Measurements from ENCODE around the gene FAM83E.
"Not testable (repeated sequence)": the region's sequence is repeated elsewhere in the genome, so short reads cannot be mapped to it uniquely, and the experiment has no call there.

FAM83E gene

DNA sequence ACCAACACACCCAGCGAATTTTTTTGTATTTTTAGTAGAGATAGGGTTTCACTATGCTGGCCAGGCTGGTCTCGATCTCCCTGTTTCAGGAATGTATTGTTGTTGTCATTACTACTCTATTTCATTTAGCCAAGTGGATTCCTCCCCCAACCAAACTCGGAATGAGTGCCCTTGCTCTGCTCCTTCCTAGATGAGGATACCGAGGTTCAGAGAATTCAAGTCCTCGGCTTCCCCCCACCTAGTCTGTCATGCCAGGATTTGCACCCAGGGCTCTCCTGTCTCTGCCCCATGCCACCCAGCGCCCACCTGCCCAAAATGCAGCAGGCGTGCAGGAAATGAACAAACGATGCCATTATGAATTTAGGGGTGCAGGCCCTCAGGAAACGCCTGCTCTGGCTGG is 11.9 kb downstream of the FAM83E start:
- no peak overlapping the region for H3K27ac Mint-ChIP-seq
- no peaks in the 10 kb centered on the region for H3K27me3 Mint-ChIP-seq
- no peaks in the 10 kb centered on the region for H3K4me1 Mint-ChIP-seq
- DNase-seq: no peak
- H3K36me3 Mint-ChIP-seq: no peaks in the 10 kb centered on the region
- H3K9me3 Mint-ChIP-seq: no peaks in the 10 kb centered on the region
- CTCF ChIA-PET: interaction anchor here (0.8 to 1.5 kb wide), 2 partner anchors 14 to 17 kb away, joined by 3 to 4 read pairs; no protein-coding TSS in a partner anchor
- H3K4me3 Mint-ChIP-seq: no peak overlapping the region

DNA sequence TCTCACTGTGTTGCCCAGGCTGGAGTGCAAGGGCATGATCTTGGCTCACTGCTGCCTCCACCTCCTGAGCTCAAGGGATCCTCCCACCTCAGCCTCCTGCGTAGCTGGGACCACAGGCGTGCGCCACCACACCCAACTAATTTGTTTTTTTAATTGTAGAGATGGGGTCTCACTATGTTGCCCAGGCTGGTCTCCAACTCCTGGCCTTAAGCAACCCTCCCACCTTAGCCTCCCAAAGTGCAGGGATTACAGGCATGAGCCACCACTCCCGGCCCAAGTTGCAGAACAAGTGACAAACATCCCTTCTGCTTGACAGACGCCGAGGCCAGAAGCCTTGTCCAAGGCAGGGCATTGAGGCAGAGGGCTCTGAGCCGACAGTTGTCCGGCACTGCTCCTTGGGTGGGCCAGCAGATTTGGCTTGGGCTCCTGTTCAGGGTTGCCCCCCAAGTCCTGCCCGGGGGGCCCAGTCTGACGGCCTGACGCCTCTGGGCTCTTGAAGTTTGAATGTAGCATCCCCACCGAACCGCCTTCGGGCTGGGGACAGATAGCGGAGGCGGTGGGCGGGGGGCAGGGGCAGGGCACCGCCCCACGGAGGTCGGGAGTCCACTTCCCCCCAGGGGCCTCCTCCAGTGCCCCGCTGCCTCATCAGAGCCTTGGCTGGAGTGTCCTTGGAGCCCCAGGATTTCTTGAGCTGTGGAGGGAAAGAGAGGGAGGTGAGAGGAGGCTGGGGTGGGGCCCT is 14.0 kb downstream of the FAM83E start:
- CTCF ChIA-PET: interaction anchor here (0.7 to 1.0 kb wide), 2 partner anchors 8 to 95 kb away, joined by 3 to 4 read pairs; no protein-coding TSS in a partner anchor

DNA sequence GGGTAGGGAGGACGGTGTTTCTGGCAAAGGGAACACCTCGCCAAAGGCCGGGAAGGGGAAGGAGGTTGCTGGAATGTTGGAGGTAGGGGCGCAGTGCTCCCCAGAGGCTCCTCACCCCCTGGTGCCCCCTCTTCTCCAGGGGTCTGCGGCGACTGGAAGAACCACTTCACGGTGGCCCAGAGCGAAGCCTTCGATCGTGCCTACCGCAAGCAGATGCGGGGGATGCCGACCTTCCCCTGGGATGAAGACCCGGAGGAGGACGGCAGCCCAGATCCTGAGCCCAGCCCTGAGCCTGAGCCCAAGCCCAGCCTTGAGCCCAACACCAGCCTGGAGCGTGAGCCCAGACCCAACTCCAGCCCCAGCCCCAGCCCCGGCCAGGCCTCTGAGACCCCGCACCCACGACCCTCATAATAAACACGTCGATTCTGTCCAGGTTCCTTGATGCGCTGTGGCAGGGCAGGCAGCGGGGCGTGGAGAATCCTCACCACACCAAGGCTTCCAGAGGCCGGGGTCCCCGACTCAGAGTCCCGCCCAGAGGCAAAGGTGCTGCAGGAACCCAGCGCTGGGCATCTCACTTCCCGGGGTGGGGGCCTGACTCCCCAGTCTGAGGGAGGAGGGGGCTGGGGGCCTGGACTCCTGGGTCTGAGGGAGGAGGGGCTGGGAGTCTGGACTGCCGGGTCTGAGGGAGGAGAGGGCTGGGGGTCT is 15.7 kb downstream of the FAM83E start:
- Mint-ChIP-seq H3K27me3 (no peaks in the 10 kb centered on the region), H3K36me3 (no peaks in the 10 kb centered on the region)
- no peak for DNase-seq

More for the DNA sequence above, 14.0 kb downstream of the FAM83E start:
- Mint-ChIP-seq H3K4me1 (peaks cover 2% of the 10 kb centered on the region), H3K27me3 (no peaks in the 10 kb centered on the region), H3K36me3 (no peaks in the 10 kb centered on the region), H3K4me3 (no peak overlapping the region), H3K27ac (no peak overlapping the region), H3K9me3 (no peaks in the 10 kb centered on the region)
- DNase-seq: no peak

DNA sequence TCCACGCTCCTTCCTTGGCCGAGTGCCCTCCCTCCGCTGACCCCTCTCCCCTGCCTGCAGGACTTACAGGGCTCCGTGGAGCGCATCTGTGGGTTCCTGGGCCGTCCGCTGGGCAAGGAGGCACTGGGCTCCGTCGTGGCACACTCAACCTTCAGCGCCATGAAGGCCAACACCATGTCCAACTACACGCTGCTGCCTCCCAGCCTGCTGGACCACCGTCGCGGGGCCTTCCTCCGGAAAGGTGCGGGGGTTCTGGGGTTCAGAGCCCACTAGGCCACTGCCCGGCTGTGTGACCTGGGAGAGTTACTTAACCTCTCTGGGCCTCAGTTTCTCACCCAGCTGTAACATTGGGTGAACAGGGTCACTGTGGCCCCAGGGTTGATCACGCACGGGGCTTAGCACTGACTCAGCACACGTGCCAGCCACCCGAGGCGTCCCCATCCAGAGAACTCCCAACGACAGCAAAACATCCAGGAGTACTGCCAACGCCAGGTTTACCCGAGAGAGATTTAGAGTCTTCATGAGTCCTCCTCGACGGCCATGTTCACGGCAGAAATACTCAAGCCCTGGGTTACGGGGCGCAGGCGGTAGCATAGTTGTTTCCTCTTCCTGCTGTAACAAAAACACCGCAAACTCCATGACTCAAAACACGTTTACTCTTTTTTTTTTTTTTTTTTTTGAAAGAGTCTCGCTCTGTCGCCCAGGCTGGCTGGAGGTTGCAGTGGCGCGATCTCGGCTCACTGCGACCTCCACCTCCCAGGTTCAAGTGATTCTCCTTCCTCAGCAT is 18.0 kb downstream of the FAM83E start:
- peak overlapping the region; percentile 84 for H3K27ac Mint-ChIP-seq
- CTCF ChIA-PET: no interaction called here
- peak; percentile 59 for DNase-seq

More for the DNA sequence above, 15.7 kb downstream of the FAM83E start:
- Mint-ChIP-seq H3K4me3 (no peak overlapping the region), H3K27ac (no peak overlapping the region), H3K4me1 (peaks cover 5% of the 10 kb centered on the region), H3K9me3 (no peaks in the 10 kb centered on the region)
- CTCF ChIA-PET: no interaction called here

DNA sequence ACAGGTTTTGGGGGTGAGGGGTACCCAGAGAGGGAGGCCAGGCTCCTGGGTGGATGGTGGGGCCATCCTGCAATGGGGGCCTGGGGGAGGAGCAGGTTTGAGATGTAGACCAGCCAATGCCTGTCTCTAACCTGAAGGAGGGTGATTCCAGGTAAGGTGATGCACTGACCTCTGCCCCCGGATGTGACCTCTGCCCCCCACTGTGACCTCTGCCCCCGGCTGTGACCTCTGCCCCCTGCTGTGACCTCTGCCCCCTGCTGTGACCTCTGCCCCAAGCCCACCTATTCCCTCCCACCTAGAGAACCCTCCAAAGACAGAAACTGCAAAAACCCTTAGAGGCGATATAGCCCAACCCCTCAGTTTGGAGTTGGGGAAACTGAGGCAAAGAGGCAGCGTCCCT is 18.6 kb downstream of the FAM83E start:
- CTCF ChIA-PET: no interaction called here
- H3K4me3 Mint-ChIP-seq: peak overlapping the region; percentile 36
- H3K27ac Mint-ChIP-seq: peak overlapping the region; percentile 69
- DNase-seq: no peak
- no peaks in the 10 kb centered on the region for H3K9me3 Mint-ChIP-seq
- H3K36me3 Mint-ChIP-seq: no peaks in the 10 kb centered on the region
- peaks cover 13% of the 10 kb centered on the region for H3K4me1 Mint-ChIP-seq
- peaks cover 9% of the 10 kb centered on the region for H3K27me3 Mint-ChIP-seq

More for the DNA sequence above, 18.0 kb downstream of the FAM83E start:
- H3K4me1 Mint-ChIP-seq: peaks cover 10% of the 10 kb centered on the region
- H3K9me3 Mint-ChIP-seq: no peaks in the 10 kb centered on the region
- peaks cover 9% of the 10 kb centered on the region for H3K27me3 Mint-ChIP-seq
- H3K36me3 Mint-ChIP-seq: no peaks in the 10 kb centered on the region
- H3K4me3 Mint-ChIP-seq: peak overlapping the region; percentile 36

DNA sequence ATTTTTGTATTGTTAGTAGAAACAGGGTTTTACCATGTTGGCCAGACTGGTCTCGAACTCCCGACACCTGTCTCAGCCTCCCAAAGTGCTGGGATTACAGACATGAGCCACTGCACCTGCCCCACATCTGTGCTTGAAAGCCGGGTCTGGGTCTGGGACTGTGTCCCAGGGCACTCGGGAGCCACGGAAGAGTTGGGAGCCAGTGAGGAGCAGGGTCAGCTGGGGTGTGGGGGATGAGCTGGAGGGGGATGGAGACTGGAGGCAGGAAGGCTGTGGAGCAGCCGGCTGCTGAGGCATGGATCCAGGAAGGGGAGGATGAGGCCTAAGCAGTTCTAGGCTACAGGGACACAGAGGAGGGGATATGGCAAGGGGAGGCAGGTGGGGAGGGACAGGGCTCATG is 19.0 kb downstream of the FAM83E start:
- Mint-ChIP-seq H3K4me1 (peaks cover 13% of the 10 kb centered on the region), H3K27ac (peak overlapping the region; percentile 69), H3K9me3 (no peaks in the 10 kb centered on the region), H3K4me3 (peak overlapping the region; percentile 36), H3K36me3 (no peaks in the 10 kb centered on the region), H3K27me3 (peaks cover 13% of the 10 kb centered on the region)
- no peak for DNase-seq
- CTCF ChIA-PET: interaction anchor here (1.0 kb wide), 1 partner anchor 11 kb away, joined by 3 read pairs; no protein-coding TSS in a partner anchor

DNA sequence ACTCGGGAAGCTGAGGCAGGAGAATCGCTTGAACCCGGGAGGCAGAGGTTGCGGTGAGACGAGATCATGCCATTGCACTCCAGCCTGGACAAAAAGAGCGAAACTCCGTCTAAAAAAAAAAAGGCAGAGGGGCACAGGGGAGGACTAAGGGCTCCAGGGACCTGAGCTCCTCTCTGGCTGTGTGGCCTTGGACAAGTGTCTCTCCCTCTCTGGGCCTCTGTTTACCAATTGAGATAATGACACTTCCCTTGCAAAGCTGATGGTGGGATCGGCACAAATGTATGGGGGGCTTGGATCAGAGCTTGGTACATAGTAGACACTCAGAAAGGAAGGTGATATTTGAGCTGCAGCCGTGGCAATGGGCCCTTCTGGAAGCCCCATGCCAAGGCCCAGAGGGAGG is 19.7 kb downstream of the FAM83E start:
- CTCF ChIA-PET: interaction anchor here (1.0 to 1.6 kb wide), 2 partner anchors 11 to 12 kb away, joined by 3 read pairs; no protein-coding TSS in a partner anchor

DNA sequence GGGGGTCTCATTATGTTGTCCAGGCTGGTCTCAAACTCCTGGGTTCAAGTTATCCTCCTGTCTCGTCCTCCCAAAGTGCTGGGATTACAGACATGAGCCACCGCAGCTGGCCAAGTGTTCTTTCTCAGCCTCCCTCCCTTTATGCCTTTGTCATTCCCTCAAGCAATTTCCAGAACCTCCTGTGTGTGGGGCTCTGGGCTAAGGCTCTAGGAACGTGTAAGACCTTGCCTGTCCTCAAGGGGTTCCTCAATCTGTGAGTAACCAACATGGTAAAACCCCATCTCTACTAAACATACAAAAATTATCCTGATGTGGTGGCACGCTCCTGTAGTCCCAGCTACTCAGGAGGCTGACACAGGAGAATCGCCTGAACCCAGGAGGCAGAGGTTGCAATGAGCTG is 23.9 kb downstream of the FAM83E start:
- H3K27me3 Mint-ChIP-seq: peaks cover 38% of the 10 kb centered on the region
- no peaks in the 10 kb centered on the region for H3K9me3 Mint-ChIP-seq
- DNase-seq: no peak
- CTCF ChIA-PET: interaction anchor here (0.6 to 5.3 kb wide), 2 partner anchors 17 to 251 kb away, joined by 3 to 35 read pairs; partner anchors contain the start of gene SPACA4
- no peak overlapping the region for H3K4me3 Mint-ChIP-seq
- H3K4me1 Mint-ChIP-seq: peaks cover 27% of the 10 kb centered on the region
- H3K27ac Mint-ChIP-seq: no peak overlapping the region
- peaks cover 5% of the 10 kb centered on the region for H3K36me3 Mint-ChIP-seq

More for the DNA sequence above, 19.7 kb downstream of the FAM83E start:
- DNase-seq: no peak
- H3K9me3 Mint-ChIP-seq: no peaks in the 10 kb centered on the region
- peaks cover 13% of the 10 kb centered on the region for H3K4me1 Mint-ChIP-seq
- peaks cover 18% of the 10 kb centered on the region for H3K27me3 Mint-ChIP-seq
- no peak overlapping the region for H3K27ac Mint-ChIP-seq
- peak overlapping the region; percentile 36 for H3K4me3 Mint-ChIP-seq
- no peaks in the 10 kb centered on the region for H3K36me3 Mint-ChIP-seq

DNA sequence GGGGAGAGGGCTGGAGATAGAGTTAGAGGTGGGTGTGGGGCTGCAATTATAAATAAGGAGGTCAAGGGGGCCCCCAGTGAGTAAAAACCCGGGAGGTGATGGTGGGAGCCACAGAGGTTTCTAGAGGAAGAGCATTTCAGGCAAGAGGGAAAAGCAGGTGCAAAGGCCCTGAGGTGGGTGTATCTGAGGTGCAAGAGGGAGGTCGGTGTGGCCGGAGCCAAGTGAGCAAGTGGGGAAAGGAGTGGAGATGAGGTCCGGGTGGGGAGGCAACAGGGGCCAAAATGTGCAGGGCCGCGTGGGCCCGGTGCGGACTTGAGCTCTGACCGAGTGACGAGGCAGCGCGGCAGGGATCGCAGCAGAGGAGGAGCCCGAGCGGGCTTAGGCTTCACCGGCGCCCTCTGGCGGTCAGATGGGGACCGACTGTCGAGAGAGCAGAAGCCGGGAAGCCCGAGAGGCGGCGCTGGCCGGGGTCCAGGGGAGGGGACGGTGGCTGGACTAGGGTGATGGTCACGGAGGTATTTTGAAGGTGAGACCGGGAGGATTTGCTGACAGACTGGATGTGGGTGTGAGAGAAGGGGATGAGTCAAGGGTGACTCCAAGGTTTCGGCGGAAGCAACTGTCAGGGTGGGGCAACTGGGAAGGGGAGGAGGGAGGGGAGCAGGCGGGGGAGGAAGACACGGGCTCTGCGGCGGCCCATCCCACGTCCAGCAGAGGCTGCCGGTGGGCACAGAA is 26.0 kb downstream of the FAM83E start:
- Mint-ChIP-seq H3K36me3 (peaks cover 8% of the 10 kb centered on the region), H3K27ac (peak overlapping the region; percentile 89), H3K27me3 (peaks cover 43% of the 10 kb centered on the region), H3K9me3 (no peaks in the 10 kb centered on the region), H3K4me1 (peaks cover 29% of the 10 kb centered on the region), H3K4me3 (peak overlapping the region; percentile 82)
- peak; percentile 92 for DNase-seq
- CTCF ChIA-PET: interaction anchor here (0.8 to 7.8 kb wide), 12 partner anchors 8 to 275 kb away, joined by 3 to 138 read pairs (median 4); partner anchors contain the start of gene SPACA4

DNA sequence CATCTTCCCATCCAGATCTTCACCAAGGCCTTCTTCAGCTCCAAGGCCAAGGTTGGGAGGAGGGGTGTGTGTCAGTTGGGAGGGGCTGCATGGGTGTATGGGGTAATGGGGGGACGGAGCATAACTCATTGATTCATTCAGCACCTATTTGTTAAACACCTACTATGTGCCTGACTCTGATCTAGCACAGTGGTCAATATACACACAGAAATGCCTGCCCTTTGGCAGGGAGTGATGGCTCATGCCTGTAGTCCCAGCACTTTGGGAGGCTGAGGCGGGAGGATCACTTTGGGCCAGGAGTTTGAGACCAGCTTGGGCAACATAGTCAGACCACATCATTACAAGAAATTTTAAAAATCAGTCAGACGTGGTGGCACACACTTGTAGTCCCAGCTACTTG is 27.5 kb downstream of the FAM83E start:
- CTCF ChIA-PET: interaction anchor here (5.3 to 7.8 kb wide), 3 partner anchors 21 to 98 kb away, joined by 35 to 138 read pairs (median 78); partner anchors contain the start of gene SPACA4
- Mint-ChIP-seq H3K27me3 (peaks cover 37% of the 10 kb centered on the region), H3K9me3 (no peaks in the 10 kb centered on the region), H3K4me3 (no peak overlapping the region), H3K4me1 (peaks cover 23% of the 10 kb centered on the region), H3K36me3 (peaks cover 8% of the 10 kb centered on the region), H3K27ac (no peak overlapping the region)
- DNase-seq: no peak

DNA sequence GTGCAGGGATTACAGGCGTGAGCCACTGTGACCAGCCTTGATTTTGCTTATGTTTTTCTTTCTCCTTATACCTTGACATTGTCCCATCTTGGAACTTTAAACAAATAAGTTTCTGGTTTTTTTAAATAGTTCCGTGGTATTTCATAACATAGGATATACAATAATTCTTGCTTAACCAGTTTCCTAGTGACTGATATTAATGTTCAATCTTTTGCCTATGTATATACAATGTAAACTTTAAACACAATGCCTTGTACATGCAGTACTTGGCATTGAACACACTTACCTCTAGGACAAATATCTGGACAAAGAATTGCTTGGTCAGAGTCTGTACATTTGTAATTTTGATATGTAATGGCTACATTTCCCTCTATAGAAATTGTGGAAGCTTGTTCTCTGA is 32.7 kb downstream of the FAM83E start:
- Mint-ChIP-seq H3K4me3 (no peak overlapping the region), H3K36me3 (peaks cover 2% of the 10 kb centered on the region), H3K27me3 (peaks cover 11% of the 10 kb centered on the region), H3K9me3 (no peaks in the 10 kb centered on the region), H3K27ac (no peak overlapping the region), H3K4me1 (peaks cover 5% of the 10 kb centered on the region)
- CTCF ChIA-PET: interaction anchor here (3.3 to 7.8 kb wide), 2 partner anchors 75 to 268 kb away, joined by 20 to 138 read pairs; no protein-coding TSS in a partner anchor
- no peak for DNase-seq

DNA sequence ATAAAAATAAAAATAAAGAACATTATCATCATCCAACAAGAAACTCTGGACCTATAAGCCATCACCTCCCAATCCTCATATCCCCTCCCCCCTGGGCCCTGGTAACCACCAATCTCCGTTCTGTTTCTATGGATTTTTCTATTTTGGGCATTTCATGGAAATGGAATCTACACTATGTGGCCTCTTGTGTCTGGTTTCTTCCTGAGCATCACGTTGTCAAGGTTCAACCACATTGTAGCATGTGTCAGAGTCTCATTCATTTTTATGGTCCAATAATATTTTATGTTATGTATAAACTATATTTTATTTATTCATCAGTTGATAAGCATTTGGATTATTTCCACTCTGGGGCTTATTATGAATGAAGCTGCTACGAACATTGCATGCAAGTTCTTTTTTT is 36.0 kb downstream of the FAM83E start:
- no peaks in the 10 kb centered on the region for H3K9me3 Mint-ChIP-seq
- no peaks in the 10 kb centered on the region for H3K36me3 Mint-ChIP-seq
- no peak overlapping the region for H3K27ac Mint-ChIP-seq
- H3K4me1 Mint-ChIP-seq: no peaks in the 10 kb centered on the region
- H3K4me3 Mint-ChIP-seq: no peak overlapping the region
- DNase-seq: no peak
- H3K27me3 Mint-ChIP-seq: no peaks in the 10 kb centered on the region
- CTCF ChIA-PET: no interaction called here

DNA sequence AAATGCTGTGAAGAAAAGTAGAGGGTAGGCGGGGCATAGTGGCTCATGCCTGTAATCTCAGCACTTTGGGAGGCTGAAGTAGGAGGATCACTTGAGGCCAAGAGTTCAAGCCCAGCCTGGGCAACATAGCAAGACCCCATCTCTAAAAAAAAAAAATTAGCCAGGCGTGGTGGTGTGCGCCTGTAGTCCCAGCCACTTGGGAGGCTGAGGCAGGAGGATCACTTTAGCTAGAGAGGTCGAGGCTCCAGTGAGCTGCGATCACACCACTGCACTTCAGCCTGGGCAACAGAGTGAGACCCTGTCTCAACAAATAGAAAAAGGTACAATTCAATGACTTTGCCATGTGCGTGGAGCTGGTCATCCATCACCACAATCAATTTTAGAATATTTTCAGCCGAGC is 37.0 kb downstream of the FAM83E start:
- CTCF ChIA-PET, H3K4me1 Mint-ChIP-seq, H3K36me3 Mint-ChIP-seq, H3K27me3 Mint-ChIP-seq, H3K27ac Mint-ChIP-seq, H3K9me3 Mint-ChIP-seq, H3K4me3 Mint-ChIP-seq, DNase-seq: not testable (repeated sequence)
